ENCODE results near the gene RXRA.
A peak's percentile ranks its signal among the peaks of the same experiment; 100 is the strongest.

Gene RXRA

DNA sequence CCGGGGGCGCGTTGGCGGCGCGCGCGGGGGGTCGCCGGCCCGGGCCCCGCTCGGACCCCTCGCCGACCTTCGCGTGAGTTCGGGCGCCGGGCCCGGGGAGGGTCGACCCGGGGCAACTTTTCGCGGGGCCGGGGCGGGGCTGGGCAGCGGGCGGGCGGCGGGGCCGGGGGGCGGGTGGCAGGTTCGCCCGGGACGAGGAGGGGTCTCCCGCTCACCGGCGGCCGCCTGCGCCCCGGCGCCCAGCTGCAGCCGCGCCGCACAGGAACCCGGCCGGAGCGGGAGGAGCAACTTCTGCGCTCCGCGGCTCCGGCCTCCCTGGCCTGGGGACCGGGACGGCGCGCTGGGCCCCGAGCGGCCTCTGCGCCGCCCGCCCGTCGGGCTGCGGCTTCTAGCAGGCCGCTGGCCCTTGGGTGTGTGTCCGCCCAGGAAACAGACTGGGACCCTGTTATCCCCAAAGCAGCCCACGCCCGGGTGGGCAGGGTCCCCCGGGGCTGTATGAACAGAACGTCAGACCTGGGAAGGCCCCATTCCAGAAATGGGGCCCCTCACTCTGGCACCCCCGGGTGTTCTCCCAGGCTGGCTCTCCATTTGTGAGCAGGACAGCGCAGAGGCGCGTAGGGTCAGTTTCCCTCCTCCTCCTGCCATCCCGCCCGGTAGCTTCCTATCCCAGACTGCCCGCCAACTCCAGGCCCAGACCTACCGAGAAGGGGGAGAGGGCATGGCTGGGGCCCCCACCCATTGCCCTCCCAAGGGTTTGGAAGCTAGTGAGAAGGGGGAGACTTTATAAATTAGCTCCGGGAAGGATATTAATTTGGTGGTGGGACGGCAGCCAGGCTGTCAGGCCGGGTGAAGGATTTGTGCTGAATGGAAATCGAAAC, 708 bp downstream of the RXRA start:
- H3K4me3 ChIP-seq (ENCODE audit: control insufficient read depth, low read depth, low read length), result peak overlapping the region; percentile 61
- TF ChIP-seq, protein P1, sequence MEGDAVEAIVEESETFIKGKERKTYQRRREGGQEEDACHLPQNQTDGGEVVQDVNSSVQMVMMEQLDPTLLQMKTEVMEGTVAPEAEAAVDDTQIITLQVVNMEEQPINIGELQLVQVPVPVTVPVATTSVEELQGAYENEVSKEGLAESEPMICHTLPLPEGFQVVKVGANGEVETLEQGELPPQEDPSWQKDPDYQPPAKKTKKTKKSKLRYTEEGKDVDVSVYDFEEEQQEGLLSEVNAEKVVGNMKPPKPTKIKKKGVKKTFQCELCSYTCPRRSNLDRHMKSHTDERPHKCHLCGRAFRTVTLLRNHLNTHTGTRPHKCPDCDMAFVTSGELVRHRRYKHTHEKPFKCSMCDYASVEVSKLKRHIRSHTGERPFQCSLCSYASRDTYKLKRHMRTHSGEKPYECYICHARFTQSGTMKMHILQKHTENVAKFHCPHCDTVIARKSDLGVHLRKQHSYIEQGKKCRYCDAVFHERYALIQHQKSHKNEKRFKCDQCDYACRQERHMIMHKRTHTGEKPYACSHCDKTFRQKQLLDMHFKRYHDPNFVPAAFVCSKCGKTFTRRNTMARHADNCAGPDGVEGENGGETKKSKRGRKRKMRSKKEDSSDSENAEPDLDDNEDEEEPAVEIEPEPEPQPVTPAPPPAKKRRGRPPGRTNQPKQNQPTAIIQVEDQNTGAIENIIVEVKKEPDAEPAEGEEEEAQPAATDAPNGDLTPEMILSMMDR (conservative IDR thresholded peaks at IDR 0.05; ENCODE audit: control insufficient read depth, insufficient read depth, low read depth, low read length), result no peak
- DNase-seq (ENCODE audit: low read depth), result peak; percentile 31

DNA sequence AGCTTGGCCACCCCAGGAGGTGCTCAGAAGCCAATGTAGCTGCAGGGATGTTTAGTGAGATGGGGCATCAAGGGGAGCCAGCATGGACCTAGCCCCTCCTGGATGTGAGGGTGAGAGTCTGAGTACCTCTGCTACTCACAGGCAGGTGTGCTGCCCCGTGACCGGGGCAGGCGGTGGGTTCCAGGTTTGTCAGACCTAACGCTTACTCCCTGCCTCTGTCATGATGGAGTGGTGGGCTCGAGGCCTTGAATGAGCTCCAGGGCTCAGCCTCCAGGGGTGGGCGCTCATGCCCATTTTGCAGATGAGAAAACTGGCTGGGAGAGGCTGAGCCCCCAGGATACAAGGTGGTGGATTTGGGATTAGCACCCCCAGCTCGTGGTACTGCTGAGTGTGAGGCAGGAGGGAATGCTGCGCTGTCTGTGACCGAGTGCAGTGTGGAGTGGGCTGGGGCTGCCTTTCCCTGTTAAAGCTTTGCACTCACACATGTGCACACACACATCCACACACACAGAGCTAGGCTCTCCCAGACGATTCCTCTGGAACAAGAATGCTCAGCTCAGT, 1.5 kb downstream of the RXRA start:
- DNase-seq (ENCODE audit: low read depth), result no peak
- TF ChIP-seq, protein P1 (conservative IDR thresholded peaks at IDR 0.05; ENCODE audit: control insufficient read depth, insufficient read depth, low read depth, low read length), result no peak
- peak overlapping the region; percentile 61 for H3K4me3 ChIP-seq (ENCODE audit: control insufficient read depth, low read depth, low read length)

DNA sequence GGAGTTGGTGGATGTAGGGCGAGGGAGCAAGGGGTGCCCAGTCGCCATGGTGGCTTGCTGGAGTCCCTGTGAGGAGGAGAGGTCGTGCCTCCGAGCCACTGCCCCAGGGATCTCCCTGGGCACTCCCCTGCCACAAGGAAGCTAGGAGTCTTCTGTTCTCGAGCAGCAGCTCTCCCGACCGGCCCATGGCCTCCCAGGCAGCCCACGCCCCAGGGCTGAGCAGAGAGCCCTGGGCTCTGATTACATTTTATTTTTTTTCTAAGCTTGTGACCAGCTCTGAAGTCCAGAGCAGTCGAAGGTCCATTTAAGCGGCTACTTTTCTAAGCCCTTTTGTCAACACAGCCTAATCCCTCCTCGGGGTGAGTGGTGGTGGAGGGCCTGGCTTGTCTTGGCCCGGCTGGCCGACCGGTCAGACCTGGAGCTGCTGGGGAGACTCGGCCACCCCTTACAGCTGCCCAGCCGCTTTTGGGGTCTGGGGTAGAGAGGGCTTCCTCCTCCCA, 2.1 kb downstream of the RXRA start:
- DNase-seq (ENCODE audit: low read depth), result peak; percentile 25
- TF ChIP-seq, protein P1 (conservative IDR thresholded peaks at IDR 0.05; ENCODE audit: control insufficient read depth, insufficient read depth, low read depth, low read length), result no peak
- peak overlapping the region; percentile 61 for H3K4me3 ChIP-seq (ENCODE audit: control insufficient read depth, low read depth, low read length)

DNA sequence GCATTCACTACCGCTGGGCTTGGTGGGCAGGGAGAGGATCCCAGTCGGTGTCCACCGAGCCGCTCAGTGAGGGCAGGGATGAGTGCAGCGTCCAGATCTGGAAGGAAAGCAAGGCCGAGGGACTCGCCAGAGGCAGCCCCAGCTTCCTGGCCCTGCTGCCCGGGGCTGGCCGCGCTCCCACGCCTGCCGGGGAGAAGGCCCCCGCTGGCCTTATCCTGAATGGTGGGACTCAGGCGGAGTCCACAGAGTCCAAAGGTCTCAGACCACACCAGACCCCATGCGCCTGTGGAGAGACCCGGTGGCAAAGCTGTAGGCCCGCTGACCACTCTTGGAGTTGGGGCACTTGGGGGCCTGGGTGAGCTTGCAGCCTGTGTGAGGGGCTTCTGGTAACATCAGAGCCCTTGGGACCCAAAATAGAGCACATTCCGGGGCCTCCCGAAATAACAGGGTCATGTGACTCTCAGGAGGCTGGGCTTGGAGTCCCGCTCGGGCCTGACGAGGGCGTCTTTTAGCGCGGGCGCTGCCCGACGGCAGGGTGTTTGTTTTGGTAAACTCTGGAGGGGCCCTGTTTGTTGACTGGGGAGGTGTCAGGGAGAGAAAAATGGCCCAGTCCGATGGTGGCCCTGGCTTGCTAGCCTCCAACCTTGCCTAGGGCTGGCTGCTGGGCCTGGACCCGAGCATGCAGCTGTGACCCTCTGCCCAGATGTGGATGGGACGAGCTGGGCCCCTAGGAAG, 2.8 kb downstream of the RXRA start:
- TF ChIP-seq, protein P1 (conservative IDR thresholded peaks at IDR 0.05; ENCODE audit: control insufficient read depth, insufficient read depth, low read depth, low read length), result peak; percentile 13

DNA sequence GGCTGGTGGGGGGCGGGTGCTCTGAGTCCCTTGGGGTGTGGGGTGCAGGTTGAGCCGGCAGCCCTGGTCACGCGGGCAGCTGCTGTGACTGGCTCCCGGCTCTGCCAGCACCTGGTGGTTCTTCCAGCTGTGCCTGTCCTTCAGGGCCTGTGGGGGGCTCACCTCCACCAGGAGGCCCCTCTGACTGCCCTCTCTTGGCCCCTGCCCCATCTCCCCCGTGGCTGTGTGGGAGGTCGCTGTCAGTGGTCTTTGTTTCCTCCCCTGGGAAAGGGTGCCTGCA, 3.3 kb downstream of the RXRA start:
- no peak overlapping the region for H3K4me3 ChIP-seq (ENCODE audit: control insufficient read depth, low read depth, low read length)
- TF ChIP-seq, protein P1 (conservative IDR thresholded peaks at IDR 0.05; ENCODE audit: control insufficient read depth, insufficient read depth, low read depth, low read length), result no peak

More for the DNA sequence above, 2.8 kb downstream of the RXRA start:
- peak; percentile 50 for DNase-seq (ENCODE audit: low read depth)
- H3K4me3 ChIP-seq (ENCODE audit: control insufficient read depth, low read depth, low read length), result peak overlapping the region; percentile 61

DNA sequence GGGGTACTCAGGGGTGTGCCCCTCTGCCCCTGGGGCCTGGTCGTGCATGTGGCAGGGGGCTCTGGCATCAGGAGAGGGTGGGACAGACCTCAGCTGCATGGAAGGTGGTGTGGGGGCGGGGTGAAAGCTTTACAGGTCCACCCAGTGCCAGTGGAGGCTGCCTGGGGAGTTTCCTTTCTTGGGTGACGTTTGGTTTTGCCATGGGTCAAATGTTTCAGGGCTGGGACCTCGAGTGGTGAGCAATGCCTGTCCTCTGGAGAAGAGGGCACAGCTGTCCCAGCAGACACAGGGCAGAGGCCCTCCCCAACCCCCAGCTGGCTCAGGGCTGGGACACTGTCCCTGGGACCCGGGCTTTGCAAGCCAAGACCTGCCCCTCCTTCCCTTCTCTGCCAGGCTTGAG, 3.6 kb downstream of the RXRA start:
- TF ChIP-seq, protein P1 (conservative IDR thresholded peaks at IDR 0.05; ENCODE audit: control insufficient read depth, insufficient read depth, low read depth, low read length), result no peak
- DNase-seq (ENCODE audit: low read depth), result no peak
- H3K4me3 ChIP-seq (ENCODE audit: control insufficient read depth, low read depth, low read length), result no peak overlapping the region

More for the DNA sequence above, 3.3 kb downstream of the RXRA start:
- no peak for DNase-seq (ENCODE audit: low read depth)
